SK-N-SH treated with all-trans-retinoic acid at 6 μM for 48 hours (cell line): ENCODE data around the gene MARCHF6.
A peak's percentile ranks its signal among the peaks of the same experiment; 100 is the strongest.

Experiments used
- ATAC-seq: fragments of 200-7000 bp; cut with Tn5 transposase; 3 replicates; pipeline ENCODE4 v1.9.1; 2020; ENCODE audit warnings: mild to moderate bottlenecking, moderate library complexity
- ARNTL ChIP-seq: fragments of 450-650 bp; formaldehyde crosslinking; IDR thresholded peaks from 2 replicates; pipeline ENCODE4 v1.5.0; 2020; ENCODE audit warnings: low read depth, mild to moderate bottlenecking, moderate library complexity, borderline replicate concordance
- BACH2 ChIP-seq: fragments of 250-450 bp; sonication (Bioruptor Pico); IDR thresholded peaks from 2 replicates; pipeline ENCODE4 v1.9.0; 2021; ENCODE audit warnings: mild to moderate bottlenecking, borderline replicate concordance
- CSDC2 ChIP-seq: fragments of 250-450 bp; sonication (Bioruptor Pico); IDR thresholded peaks from 2 replicates; pipeline ENCODE4 v1.5.0; 2020; ENCODE audit warnings: mild to moderate bottlenecking, moderate library complexity
- ESRRG ChIP-seq: fragments of 250-450 bp; sonication (Bioruptor Pico); IDR thresholded peaks from 2 replicates; pipeline ENCODE4 v1.6.1; 2021; ENCODE audit warnings: mild to moderate bottlenecking
- GLIS3 ChIP-seq: fragments of 250-450 bp; sonication (Bioruptor Pico); IDR thresholded peaks from 2 replicates; pipeline ENCODE4 v1.5.0; 2020; ENCODE audit warnings: mild to moderate bottlenecking, moderate library complexity
- ISL1 ChIP-seq: fragments of 250-450 bp; sonication (Bioruptor Pico); IDR thresholded peaks from 2 replicates; pipeline ENCODE4 v2.1.2; 2022; ENCODE audit warnings: mild to moderate bottlenecking, moderate library complexity
- OSR1 ChIP-seq: fragments of 250-450 bp; sonication (Bioruptor Pico); IDR thresholded peaks from 2 replicates; pipeline ENCODE4 v1.8.0; 2022; ENCODE audit warnings: moderate library complexity, mild to moderate bottlenecking, inconsistent platforms
- PPARA ChIP-seq: fragments of 250-450 bp; sonication (Bioruptor Pico); IDR thresholded peaks from 2 replicates; pipeline ENCODE4 v1.5.0; 2020; ENCODE audit warnings: mild to moderate bottlenecking, borderline replicate concordance
- RARB ChIP-seq: fragments of 250-450 bp; sonication (Bioruptor Pico); IDR thresholded peaks from 2 replicates; pipeline ENCODE4 v1.8.0; 2021; ENCODE audit warnings: mild to moderate bottlenecking, moderate library complexity
- SNAI2 ChIP-seq: fragments of 250-450 bp; sonication (Bioruptor Pico); IDR thresholded peaks from 2 replicates; pipeline ENCODE4 v1.5.0; 2020; ENCODE audit warnings: mild to moderate bottlenecking, moderate library complexity
- ZC3H10 ChIP-seq: fragments of 250-450 bp; sonication (Bioruptor Pico); IDR thresholded peaks from 2 replicates; pipeline ENCODE4 v1.5.1; 2021; ENCODE audit warnings: mild to moderate bottlenecking, moderate library complexity
- ZFP3 ChIP-seq: fragments of 250-450 bp; sonication (Bioruptor Pico); IDR thresholded peaks from 2 replicates; pipeline ENCODE4 v1.5.0; 2020; ENCODE audit warnings: mild to moderate bottlenecking, moderate library complexity
- ZFP30 ChIP-seq: fragments of 450-650 bp; formaldehyde crosslinking; IDR thresholded peaks from 2 replicates; pipeline ENCODE4 v1.5.0; 2022; ENCODE audit warnings: mild to moderate bottlenecking, moderate library complexity
- ZNF565 ChIP-seq: fragments of 450-650 bp; formaldehyde crosslinking; conservative IDR thresholded peaks from 2 replicates; pipeline ENCODE4 v1.5.0; 2020; ENCODE audit warnings: low read depth, mild to moderate bottlenecking, moderate library complexity
- ZNF70 ChIP-seq: fragments of 450-650 bp; formaldehyde crosslinking; IDR thresholded peaks from 2 replicates; pipeline ENCODE4 v1.5.0; 2020; ENCODE audit warnings: mild to moderate bottlenecking, moderate library complexity
- ZNF8 ChIP-seq: fragments of 450-650 bp; formaldehyde crosslinking; IDR thresholded peaks from 2 replicates; pipeline ENCODE4 v1.5.0; 2020; ENCODE audit warnings: mild to moderate bottlenecking, moderate library complexity
- TF ChIP-seq, protein P1 (sequence below): fragments of 250-450 bp; sonication (Bioruptor Pico); IDR thresholded peaks from 2 replicates; pipeline ENCODE4 v1.5.0; 2020; ENCODE audit warnings: mild to moderate bottlenecking, moderate library complexity
- TF ChIP-seq, protein P2 (sequence below): fragments of 250-450 bp; sonication (Bioruptor Pico); IDR thresholded peaks from 2 replicates; pipeline ENCODE4 v1.5.1; 2020; ENCODE audit warnings: low read depth, mild to moderate bottlenecking, moderate library complexity
- TF ChIP-seq, protein P3 (sequence below): fragments of 250-450 bp; sonication (Bioruptor Pico); IDR thresholded peaks from 2 replicates; pipeline ENCODE4 v1.5.1; 2021; ENCODE audit warnings: mild to moderate bottlenecking, moderate library complexity
- TF ChIP-seq, protein P4 (sequence below): fragments of 250-450 bp; sonication (Bioruptor Pico); IDR thresholded peaks from 2 replicates; pipeline ENCODE4 v1.8.0; 2020; ENCODE audit warnings: mild to moderate bottlenecking, moderate library complexity, borderline replicate concordance

MARCHF6 gene

DNA sequence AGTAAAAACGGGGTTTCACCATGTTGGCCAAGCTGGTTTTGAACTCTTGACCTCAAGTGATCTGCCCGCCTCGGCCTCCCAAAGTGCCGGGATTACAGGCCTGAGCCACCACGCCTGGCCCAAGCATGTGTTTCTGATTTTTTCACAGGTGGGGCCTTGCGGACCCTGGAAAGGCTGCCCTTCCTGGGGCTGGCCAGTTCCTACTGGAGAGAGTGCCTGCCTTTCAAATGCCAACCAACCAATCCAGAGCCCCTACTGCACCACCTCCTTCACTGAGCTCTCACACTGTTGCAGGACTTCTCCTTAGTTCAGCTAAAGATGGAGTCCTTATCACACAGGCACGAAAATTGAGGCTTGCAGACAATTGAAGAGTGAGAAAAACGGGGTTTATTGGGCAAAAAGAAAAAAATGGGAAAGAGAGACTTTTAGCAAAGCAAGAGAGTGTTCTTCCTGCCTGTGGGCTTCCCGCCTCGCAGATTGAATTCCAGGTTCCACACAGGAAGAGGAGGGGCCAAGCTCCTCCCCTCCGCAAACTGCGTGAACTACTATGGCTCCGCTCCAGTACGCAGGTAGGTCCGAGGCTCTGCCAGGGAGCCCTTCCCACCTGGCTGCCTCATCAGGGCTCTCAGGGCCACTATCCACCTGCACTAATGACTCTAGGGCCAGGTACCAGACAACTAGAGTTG, 37.5 kb upstream of the MARCHF6 start:
- no peak for ATAC-seq
- TF ChIP-seq, protein P1, sequence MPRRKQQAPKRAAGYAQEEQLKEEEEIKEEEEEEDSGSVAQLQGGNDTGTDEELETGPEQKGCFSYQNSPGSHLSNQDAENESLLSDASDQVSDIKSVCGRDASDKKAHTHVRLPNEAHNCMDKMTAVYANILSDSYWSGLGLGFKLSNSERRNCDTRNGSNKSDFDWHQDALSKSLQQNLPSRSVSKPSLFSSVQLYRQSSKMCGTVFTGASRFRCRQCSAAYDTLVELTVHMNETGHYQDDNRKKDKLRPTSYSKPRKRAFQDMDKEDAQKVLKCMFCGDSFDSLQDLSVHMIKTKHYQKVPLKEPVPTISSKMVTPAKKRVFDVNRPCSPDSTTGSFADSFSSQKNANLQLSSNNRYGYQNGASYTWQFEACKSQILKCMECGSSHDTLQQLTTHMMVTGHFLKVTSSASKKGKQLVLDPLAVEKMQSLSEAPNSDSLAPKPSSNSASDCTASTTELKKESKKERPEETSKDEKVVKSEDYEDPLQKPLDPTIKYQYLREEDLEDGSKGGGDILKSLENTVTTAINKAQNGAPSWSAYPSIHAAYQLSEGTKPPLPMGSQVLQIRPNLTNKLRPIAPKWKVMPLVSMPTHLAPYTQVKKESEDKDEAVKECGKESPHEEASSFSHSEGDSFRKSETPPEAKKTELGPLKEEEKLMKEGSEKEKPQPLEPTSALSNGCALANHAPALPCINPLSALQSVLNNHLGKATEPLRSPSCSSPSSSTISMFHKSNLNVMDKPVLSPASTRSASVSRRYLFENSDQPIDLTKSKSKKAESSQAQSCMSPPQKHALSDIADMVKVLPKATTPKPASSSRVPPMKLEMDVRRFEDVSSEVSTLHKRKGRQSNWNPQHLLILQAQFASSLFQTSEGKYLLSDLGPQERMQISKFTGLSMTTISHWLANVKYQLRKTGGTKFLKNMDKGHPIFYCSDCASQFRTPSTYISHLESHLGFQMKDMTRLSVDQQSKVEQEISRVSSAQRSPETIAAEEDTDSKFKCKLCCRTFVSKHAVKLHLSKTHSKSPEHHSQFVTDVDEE (CRISPR knock-in tag), result no peak

DNA sequence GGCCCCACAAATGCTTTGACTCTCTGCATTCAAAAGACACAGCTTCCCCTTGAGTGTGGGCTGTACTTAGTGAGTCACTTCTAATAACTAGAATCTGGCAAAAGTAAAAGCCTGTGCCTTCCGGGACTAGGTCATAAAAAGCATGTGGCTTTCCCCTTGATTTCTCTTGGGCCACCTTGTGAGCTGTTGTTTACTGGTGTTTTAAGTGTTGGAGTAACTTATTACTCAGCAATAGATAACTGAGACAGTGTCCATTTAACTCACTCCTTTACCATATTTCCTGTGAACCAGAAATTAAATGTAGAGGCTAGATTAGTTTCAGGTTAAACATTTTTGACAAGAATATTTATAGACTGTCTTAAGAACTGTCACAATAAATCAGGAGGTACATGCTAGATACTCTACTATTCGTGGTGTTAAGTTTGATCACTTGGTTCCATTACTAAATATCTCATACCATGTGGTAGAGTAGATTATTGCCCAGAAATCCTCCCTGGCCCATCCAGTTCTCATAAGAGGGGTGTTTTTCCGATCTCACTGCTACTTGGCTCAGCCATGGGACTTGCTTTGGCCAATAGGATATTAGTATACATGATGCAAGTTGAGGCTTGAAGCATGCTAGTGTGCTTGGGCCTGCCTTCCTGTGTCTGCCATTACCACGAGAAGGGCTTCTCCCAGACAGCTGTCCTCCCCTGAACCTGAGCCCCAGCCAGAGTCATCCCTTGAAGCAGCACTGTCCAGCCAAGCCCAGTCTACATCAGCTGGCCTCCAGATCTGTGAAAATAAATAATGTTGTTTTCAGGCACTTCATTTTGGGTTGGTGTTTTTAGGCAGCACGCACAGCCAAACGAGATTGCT, 35.4 kb upstream of the MARCHF6 start:
- TF ChIP-seq, protein P2, sequence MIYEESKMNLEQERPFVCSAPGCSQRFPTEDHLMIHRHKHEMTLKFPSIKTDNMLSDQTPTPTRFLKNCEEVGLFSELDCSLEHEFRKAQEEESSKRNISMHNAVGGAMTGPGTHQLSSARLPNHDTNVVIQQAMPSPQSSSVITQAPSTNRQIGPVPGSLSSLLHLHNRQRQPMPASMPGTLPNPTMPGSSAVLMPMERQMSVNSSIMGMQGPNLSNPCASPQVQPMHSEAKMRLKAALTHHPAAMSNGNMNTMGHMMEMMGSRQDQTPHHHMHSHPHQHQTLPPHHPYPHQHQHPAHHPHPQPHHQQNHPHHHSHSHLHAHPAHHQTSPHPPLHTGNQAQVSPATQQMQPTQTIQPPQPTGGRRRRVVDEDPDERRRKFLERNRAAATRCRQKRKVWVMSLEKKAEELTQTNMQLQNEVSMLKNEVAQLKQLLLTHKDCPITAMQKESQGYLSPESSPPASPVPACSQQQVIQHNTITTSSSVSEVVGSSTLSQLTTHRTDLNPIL (CRISPR knock-in tag), result no peak
- TF ChIP-seq ARNTL (CRISPR knock-in tag), result no peak
- TF ChIP-seq ISL1, result no peak
- TF ChIP-seq BACH2, result no peak
- TF ChIP-seq PPARA (CRISPR knock-in tag), result no peak
- TF ChIP-seq OSR1 (CRISPR knock-in tag), result no peak
- no peak for TF ChIP-seq CSDC2 (CRISPR knock-in tag)
- ATAC-seq, result peak; percentile 38; the same call in 1 of the 3 replicates

DNA sequence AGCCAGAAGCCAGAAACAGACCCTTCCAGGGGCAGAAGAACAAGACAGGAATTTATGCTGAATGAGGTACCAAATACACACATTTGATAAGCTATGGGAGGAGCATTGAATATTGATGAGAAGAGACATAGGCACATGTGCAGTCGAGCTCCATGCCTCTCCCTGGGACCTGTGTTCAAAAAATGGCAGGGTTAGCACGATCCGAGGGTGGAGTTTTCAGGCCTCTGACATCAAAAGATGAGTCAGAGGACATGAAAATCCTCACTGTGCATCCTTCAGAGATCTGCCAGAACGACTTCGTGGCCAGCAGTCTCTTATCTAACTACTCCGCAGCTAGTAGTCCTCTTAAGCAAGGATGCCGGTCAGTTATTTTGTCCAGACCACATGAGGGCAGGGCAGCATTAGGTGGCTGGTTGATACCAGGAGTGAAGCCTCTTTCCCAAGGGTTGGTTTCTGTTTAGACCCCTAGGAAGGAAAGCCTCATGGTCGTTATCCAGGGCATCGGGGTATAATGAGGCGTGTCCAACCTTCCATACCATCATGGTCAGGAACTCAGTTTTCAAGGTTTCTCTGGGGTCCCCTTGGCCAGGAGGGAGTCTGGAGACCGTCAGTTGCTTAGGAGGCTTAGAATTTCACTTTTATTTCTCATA, 34.2 kb upstream of the MARCHF6 start:
- ATAC-seq, result no peak
- TF ChIP-seq SNAI2 (no peak), ZFP30 (CRISPR knock-in tag) (no peak), ARNTL (CRISPR knock-in tag) (no peak)
- TF ChIP-seq, protein P3, sequence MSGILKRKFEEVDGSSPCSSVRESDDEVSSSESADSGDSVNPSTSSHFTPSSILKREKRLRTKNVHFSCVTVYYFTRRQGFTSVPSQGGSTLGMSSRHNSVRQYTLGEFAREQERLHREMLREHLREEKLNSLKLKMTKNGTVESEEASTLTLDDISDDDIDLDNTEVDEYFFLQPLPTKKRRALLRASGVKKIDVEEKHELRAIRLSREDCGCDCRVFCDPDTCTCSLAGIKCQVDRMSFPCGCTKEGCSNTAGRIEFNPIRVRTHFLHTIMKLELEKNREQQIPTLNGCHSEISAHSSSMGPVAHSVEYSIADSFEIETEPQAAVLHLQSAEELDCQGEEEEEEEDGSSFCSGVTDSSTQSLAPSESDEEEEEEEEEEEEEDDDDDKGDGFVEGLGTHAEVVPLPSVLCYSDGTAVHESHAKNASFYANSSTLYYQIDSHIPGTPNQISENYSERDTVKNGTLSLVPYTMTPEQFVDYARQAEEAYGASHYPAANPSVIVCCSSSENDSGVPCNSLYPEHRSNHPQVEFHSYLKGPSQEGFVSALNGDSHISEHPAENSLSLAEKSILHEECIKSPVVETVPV, result no peak

DNA sequence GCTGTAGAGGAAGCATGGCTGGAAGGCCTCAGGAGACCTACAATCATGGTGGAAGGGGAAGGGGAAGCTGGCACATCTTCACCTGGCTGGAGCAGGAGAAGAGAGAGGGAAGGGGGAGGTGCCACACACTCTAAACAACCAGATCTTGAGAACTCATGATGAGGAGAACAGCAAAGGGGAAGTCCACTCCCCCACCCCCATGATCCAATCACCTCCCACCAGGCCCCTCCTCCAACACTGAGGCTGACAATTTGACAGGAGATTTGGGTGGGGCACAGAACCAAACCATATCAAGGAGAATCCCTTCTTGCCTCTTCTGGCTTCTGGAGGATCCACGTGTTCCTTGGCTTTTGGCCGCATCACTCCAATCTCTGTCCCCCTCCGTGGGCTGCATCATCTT, 32.7 kb upstream of the MARCHF6 start:
- TF ChIP-seq, protein P3, result no peak
- TF ChIP-seq ZNF70 (CRISPR knock-in tag), result no peak
- TF ChIP-seq ZNF8 (CRISPR knock-in tag), result no peak
- no peak for TF ChIP-seq ESRRG (CRISPR knock-in tag)
- TF ChIP-seq, protein P4, sequence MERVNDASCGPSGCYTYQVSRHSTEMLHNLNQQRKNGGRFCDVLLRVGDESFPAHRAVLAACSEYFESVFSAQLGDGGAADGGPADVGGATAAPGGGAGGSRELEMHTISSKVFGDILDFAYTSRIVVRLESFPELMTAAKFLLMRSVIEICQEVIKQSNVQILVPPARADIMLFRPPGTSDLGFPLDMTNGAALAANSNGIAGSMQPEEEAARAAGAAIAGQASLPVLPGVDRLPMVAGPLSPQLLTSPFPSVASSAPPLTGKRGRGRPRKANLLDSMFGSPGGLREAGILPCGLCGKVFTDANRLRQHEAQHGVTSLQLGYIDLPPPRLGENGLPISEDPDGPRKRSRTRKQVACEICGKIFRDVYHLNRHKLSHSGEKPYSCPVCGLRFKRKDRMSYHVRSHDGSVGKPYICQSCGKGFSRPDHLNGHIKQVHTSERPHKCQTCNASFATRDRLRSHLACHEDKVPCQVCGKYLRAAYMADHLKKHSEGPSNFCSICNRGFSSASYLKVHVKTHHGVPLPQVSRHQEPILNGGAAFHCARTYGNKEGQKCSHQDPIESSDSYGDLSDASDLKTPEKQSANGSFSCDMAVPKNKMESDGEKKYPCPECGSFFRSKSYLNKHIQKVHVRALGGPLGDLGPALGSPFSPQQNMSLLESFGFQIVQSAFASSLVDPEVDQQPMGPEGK (CRISPR knock-in tag), result no peak
- TF ChIP-seq ZNF565 (CRISPR knock-in tag), result no peak
- no peak for TF ChIP-seq BACH2
- no peak for TF ChIP-seq GLIS3 (CRISPR knock-in tag)
- no peak for TF ChIP-seq ISL1
- no peak for TF ChIP-seq RARB
- no peak for TF ChIP-seq ZFP3 (CRISPR knock-in tag)
- TF ChIP-seq ZC3H10, result no peak
- no peak for TF ChIP-seq OSR1 (CRISPR knock-in tag)
- ATAC-seq, result no peak
